ENCODE results near the gene PAM. TPM values are rescaled to one million over a fixed set of nuclear protein-coding genes. Genes with fewer than 3 reads are reported as not detected.

The PAM gene
- total RNA-seq, 2 donors from 2014 or later: 32.9 to 38.2 TPM

- Mint-ChIP-seq H3K4me3 (no peak overlapping the region), H3K27ac (no peak overlapping the region), H3K4me1 (peaks cover 6% of the 10 kb centered on the region), H3K36me3 (ENCODE audit: low read depth) (peaks cover 3% of the 10 kb centered on the region), H3K27me3 (ENCODE audit: insufficient read depth) (no peaks in the 10 kb centered on the region), H3K9me3 (peaks cover 6% of the 10 kb centered on the region)
- no peak overlapping the region for H3K9ac ChIP-seq (ENCODE audit: extremely low read depth, low read length, poor library complexity, severe bottlenecking)
- H3K36me3 ChIP-seq (ENCODE audit: control insufficient read depth, insufficient read depth, low read length): no peaks in the 10 kb centered on the region
- no peak overlapping the region for H3K4me3 ChIP-seq (ENCODE audit: low read length)
- no peaks in the 10 kb centered on the region for H3K27me3 ChIP-seq (ENCODE audit: control insufficient read depth, insufficient read depth, low read length, poor library complexity, severe bottlenecking)
- no peaks in the 10 kb centered on the region for H3K4me1 ChIP-seq (ENCODE audit: control insufficient read depth, insufficient read depth, low read length)
- 84 to 100% methylated on average over 1 of the region's 1 CpG for WGBS, 2 experiments (ENCODE audit: insufficient coverage in 1 of 2, insufficient read length in 1 of 2)
- peaks cover 10% of the 10 kb centered on the region for H3K9me3 ChIP-seq (ENCODE audit: control insufficient read depth, low read length)
- no peak overlapping the region for H3K27ac ChIP-seq (ENCODE audit: low read depth, low read length)
- no peak for DNase-seq
- no peak for TF ChIP-seq CTCF (conservative IDR thresholded peaks at IDR 0.05)
Observed at GRCh38 chr5:102833146-102833545, 78.0 kb downstream of the PAM start.

GRCh38 chr5:102834438-102834964 is 79.4 kb downstream of the PAM start:
- Histone ChIP-seq H3K4me1 (ENCODE audit: control insufficient read depth, insufficient read depth, low read length) (no peaks in the 10 kb centered on the region), H3K27me3 (ENCODE audit: control insufficient read depth, insufficient read depth, low read length, poor library complexity, severe bottlenecking) (no peaks in the 10 kb centered on the region), H3K27ac (ENCODE audit: low read depth, low read length) (no peak overlapping the region), H3K9ac (ENCODE audit: extremely low read depth, low read length, poor library complexity, severe bottlenecking) (no peak overlapping the region), H3K4me3 (ENCODE audit: low read length) (no peak overlapping the region), H3K9me3 (ENCODE audit: control insufficient read depth, low read length) (peaks cover 10% of the 10 kb centered on the region), H3K36me3 (ENCODE audit: control insufficient read depth, insufficient read depth, low read length) (no peaks in the 10 kb centered on the region)
- no peak overlapping the region for H3K27ac Mint-ChIP-seq
- TF ChIP-seq CTCF (conservative IDR thresholded peaks at IDR 0.05): no peak
- no peak for DNase-seq
- H3K9me3 Mint-ChIP-seq: peaks cover 5% of the 10 kb centered on the region
- H3K4me1 Mint-ChIP-seq: peaks cover 6% of the 10 kb centered on the region
- H3K27me3 Mint-ChIP-seq (ENCODE audit: insufficient read depth): no peaks in the 10 kb centered on the region
- no peak overlapping the region for H3K4me3 Mint-ChIP-seq
- 80 to 83% methylated on average over 1 of the region's 1 CpG for WGBS, 2 experiments (ENCODE audit: insufficient coverage in 1 of 2, insufficient read length in 1 of 2)
- peaks cover 3% of the 10 kb centered on the region for H3K36me3 Mint-ChIP-seq (ENCODE audit: low read depth)

- Histone ChIP-seq H3K4me1 (ENCODE audit: control insufficient read depth, insufficient read depth, low read length) (no peaks in the 10 kb centered on the region), H3K9ac (ENCODE audit: extremely low read depth, low read length, poor library complexity, severe bottlenecking) (no peak overlapping the region), H3K9me3 (ENCODE audit: control insufficient read depth, low read length) (peaks cover 4% of the 10 kb centered on the region), H3K27me3 (ENCODE audit: control insufficient read depth, insufficient read depth, low read length, poor library complexity, severe bottlenecking) (no peaks in the 10 kb centered on the region), H3K4me3 (ENCODE audit: low read length) (no peak overlapping the region), H3K27ac (ENCODE audit: low read depth, low read length) (no peak overlapping the region), H3K36me3 (ENCODE audit: control insufficient read depth, insufficient read depth, low read length) (no peaks in the 10 kb centered on the region)
- H3K9me3 Mint-ChIP-seq: no peaks in the 10 kb centered on the region
- H3K4me1 Mint-ChIP-seq: peaks cover 6% of the 10 kb centered on the region
- no peak for DNase-seq
- WGBS, 2 experiments (ENCODE audit: insufficient coverage in 1 of 2, insufficient read length in 1 of 2): 94 to 100% methylated on average over 2 of the region's 2 CpGs
- H3K36me3 Mint-ChIP-seq (ENCODE audit: low read depth): no peaks in the 10 kb centered on the region
- H3K27me3 Mint-ChIP-seq (ENCODE audit: insufficient read depth): no peaks in the 10 kb centered on the region
- TF ChIP-seq CTCF (conservative IDR thresholded peaks at IDR 0.05): no peak
- H3K27ac Mint-ChIP-seq: no peak overlapping the region
- H3K4me3 Mint-ChIP-seq: no peak overlapping the region
Observed at GRCh38 chr5:102835717-102836116, 80.6 kb downstream of the PAM start.
